ENCODE results near the gene CCDC33. TPM values are rescaled to one million over a fixed set of nuclear protein-coding genes. Genes with fewer than 3 reads are reported as not detected.
A peak's percentile ranks its signal among the peaks of the same experiment; 100 is the strongest.

Gene CCDC33
- not detected for total RNA-seq
- not detected for polyA plus RNA-seq

DNA sequence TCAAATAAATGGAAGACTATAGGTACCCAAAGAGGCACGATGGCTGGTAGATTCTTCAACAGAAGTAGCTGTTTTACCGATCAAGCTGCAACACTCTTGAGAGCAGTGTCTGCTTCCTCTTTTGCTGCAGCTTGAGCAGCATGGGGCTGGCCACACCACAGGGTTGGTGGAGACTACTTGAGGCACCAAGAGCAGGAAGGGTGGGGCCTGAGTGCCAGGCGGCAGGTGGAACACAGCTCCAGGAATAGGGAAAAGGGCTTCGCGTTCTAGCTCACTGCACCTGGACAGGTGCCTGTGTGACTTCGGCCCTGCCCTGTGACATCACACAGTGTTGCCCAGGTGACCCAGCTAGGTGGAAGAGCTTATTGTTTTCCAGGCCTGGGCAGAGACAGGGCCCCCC, at the start of gene CCDC33:
TSS of gene CCDC33 (plus strand) at position 365 of the 400 bp plus-strand sequence. CDS start 394 bp downstream, outside the sequence.
- no peaks in the 10 kb centered on the region for H3K27me3 ChIP-seq (ENCODE audit: control insufficient read depth, insufficient read depth, low read length)
- no peak within 1 kb of the TSS for H3K4me3 ChIP-seq (ENCODE audit: low read depth, low read length)
- ATAC-seq (ENCODE audit: low read depth in 2 of 2) (no peak), DNase-seq (no peak)
- H3K27ac ChIP-seq (ENCODE audit: insufficient read depth, low read length, poor library complexity, severe bottlenecking), result no peak within 1 kb of the TSS
- no peaks in the 10 kb centered on the region for H3K36me3 ChIP-seq (ENCODE audit: control insufficient read depth, insufficient read depth, low read length)
- Mint-ChIP-seq H3K27ac (no peak within 1 kb of the TSS), H3K4me1 (no peaks in the 10 kb centered on the region), H3K27me3 (peaks cover 27% of the 10 kb centered on the region), H3K4me3 (peak within 1 kb of the TSS in 1 of 4 donors; percentile 71), H3K36me3 (no peaks in the 10 kb centered on the region), H3K9me3 (peaks cover 0 to 2% (median 0%) of the 10 kb centered on the region in 7 donors)
- no peaks in the 10 kb centered on the region for H3K4me1 ChIP-seq (ENCODE audit: control insufficient read depth, insufficient read depth, low read length, poor library complexity, severe bottlenecking)
- H3K9me3 ChIP-seq (ENCODE audit: control insufficient read depth in 2 of 2, low read length in 2 of 2), result no peaks in the 10 kb centered on the region

DNA sequence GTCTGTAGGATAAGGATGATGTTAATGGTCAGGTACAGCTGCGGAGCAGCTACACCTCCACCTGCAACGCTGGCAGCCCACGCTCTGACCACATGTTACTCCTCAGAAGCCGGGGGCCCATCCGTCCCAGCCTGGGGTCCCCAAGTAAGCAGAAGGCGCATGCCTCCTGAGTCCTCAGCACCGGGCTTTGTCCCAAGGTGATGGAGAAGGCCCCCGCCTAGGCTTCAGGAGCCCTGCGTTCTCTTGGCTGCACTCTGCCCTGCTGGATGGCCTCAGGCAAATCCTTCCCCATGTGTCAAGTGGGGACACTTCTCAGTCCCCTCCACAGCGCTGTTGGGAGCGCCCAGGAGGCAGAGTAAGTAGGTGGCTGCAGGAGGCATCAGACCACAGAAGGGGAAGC, 47.9 kb upstream of the CCDC33 start:
- Mint-ChIP-seq H3K27ac (no peak overlapping the region), H3K4me3 (no peak overlapping the region), H3K36me3 (no peaks in the 10 kb centered on the region), H3K27me3 (peaks cover 9% of the 10 kb centered on the region), H3K9me3 (no peaks in the 10 kb centered on the region), H3K4me1 (no peaks in the 10 kb centered on the region)
- Histone ChIP-seq H3K36me3 (ENCODE audit: control insufficient read depth, insufficient read depth, low read length) (no peaks in the 10 kb centered on the region), H3K4me1 (ENCODE audit: control insufficient read depth, insufficient read depth, low read length, poor library complexity, severe bottlenecking) (no peaks in the 10 kb centered on the region), H3K9me3 (ENCODE audit: control insufficient read depth in 2 of 2, low read length in 2 of 2) (no peaks in the 10 kb centered on the region), H3K4me3 (ENCODE audit: low read depth, low read length) (no peak overlapping the region), H3K27ac (ENCODE audit: insufficient read depth, low read length, poor library complexity, severe bottlenecking) (no peak overlapping the region), H3K27me3 (ENCODE audit: control insufficient read depth, insufficient read depth, low read length) (no peaks in the 10 kb centered on the region)
- ATAC-seq (ENCODE audit: low read depth in 2 of 2) (no peak), DNase-seq (no peak)

DNA sequence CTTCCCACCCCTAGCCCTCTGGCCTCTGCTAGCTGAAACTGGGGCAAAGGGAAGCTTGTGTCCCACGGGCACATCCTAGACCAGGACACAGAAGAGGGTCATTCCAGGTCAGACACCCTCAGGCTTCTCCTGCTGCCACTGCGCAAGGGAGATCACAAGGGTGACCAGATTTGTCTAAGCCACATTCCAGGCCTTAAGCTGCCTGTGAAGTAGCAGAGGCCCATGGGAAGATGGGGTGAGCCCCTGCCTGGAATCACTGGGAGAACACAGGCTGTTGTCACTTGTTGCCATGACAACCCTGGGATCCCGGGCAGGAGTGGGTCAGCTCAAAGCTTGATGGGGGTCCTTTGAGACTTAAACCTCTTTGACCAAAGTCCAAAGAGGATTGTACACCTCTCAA, 44.3 kb upstream of the CCDC33 start:
- no peaks in the 10 kb centered on the region for H3K9me3 ChIP-seq (ENCODE audit: control insufficient read depth in 2 of 2, low read length in 2 of 2)
- H3K27me3 Mint-ChIP-seq, result peaks cover 5% of the 10 kb centered on the region

DNA sequence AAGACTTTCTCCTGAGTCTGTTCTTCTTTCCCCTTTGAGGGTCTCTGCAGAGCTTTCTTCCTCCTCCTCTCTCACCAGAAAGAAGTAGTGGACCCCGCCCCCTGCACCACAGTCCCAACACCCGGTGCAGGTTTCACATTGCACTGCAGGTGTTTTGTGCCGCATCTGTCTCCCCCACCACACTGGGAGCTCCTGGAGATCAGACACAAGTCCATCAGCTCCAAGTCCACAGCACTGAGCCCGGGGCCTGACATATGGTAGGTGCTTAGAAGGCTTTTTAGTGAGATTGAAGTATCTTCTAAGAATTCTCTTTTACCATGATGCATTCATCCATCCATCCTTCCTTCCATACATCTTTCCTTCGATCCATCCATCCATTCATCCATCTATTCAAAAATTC, 43.4 kb upstream of the CCDC33 start:
- no peaks in the 10 kb centered on the region for H3K4me1 ChIP-seq (ENCODE audit: control insufficient read depth, insufficient read depth, low read length, poor library complexity, severe bottlenecking)
- H3K27ac ChIP-seq (ENCODE audit: insufficient read depth, low read length, poor library complexity, severe bottlenecking), result no peak overlapping the region
- ATAC-seq (ENCODE audit: low read depth in 2 of 2) (no peak), DNase-seq (no peak)
- no peaks in the 10 kb centered on the region for H3K36me3 ChIP-seq (ENCODE audit: control insufficient read depth, insufficient read depth, low read length)
- H3K4me3 ChIP-seq (ENCODE audit: low read depth, low read length), result no peak overlapping the region
- Mint-ChIP-seq H3K27ac (peak overlapping the region in 1 of 3 donors; percentile 74), H3K9me3 (no peaks in the 10 kb centered on the region), H3K36me3 (no peaks in the 10 kb centered on the region), H3K27me3 (peaks cover 5% of the 10 kb centered on the region), H3K4me1 (no peaks in the 10 kb centered on the region), H3K4me3 (no peak overlapping the region)
- H3K9me3 ChIP-seq (ENCODE audit: control insufficient read depth in 2 of 2, low read length in 2 of 2), result no peaks in the 10 kb centered on the region
- no peaks in the 10 kb centered on the region for H3K27me3 ChIP-seq (ENCODE audit: control insufficient read depth, insufficient read depth, low read length)

More for the DNA sequence above, 44.3 kb upstream of the CCDC33 start:
- Histone ChIP-seq H3K27me3 (ENCODE audit: control insufficient read depth, insufficient read depth, low read length) (no peaks in the 10 kb centered on the region), H3K4me3 (ENCODE audit: low read depth, low read length) (no peak overlapping the region), H3K4me1 (ENCODE audit: control insufficient read depth, insufficient read depth, low read length, poor library complexity, severe bottlenecking) (no peaks in the 10 kb centered on the region), H3K36me3 (ENCODE audit: control insufficient read depth, insufficient read depth, low read length) (no peaks in the 10 kb centered on the region), H3K27ac (ENCODE audit: insufficient read depth, low read length, poor library complexity, severe bottlenecking) (no peak overlapping the region)
- ATAC-seq (ENCODE audit: low read depth in 2 of 2) (no peak), DNase-seq (no peak)
- Mint-ChIP-seq H3K4me1 (no peaks in the 10 kb centered on the region), H3K27ac (no peak overlapping the region), H3K4me3 (no peak overlapping the region), H3K9me3 (no peaks in the 10 kb centered on the region), H3K36me3 (no peaks in the 10 kb centered on the region)

DNA sequence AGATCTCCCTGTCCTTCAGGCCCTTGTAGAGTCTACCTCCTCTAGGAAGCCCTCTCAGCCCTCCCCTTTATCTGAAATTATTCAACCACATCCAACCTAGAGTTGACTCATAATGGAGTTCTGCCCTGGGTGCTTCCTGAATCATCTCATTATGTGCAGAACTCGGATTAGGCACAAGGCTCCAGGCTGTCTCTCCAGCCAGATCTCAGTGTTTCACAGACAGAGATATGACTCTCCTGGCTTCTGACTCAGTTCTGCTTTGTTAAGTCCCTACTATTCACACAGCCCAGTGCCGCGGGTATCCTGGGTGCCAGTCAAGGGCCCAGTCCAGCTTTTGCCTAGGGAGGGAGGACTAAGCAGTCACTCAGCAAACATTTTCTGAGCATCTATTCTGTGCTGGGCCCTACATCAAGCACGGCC, 42.8 kb upstream of the CCDC33 start:
- Histone ChIP-seq H3K4me3 (ENCODE audit: low read depth, low read length) (no peak overlapping the region), H3K36me3 (ENCODE audit: control insufficient read depth, insufficient read depth, low read length) (no peaks in the 10 kb centered on the region), H3K9me3 (ENCODE audit: control insufficient read depth in 2 of 2, low read length in 2 of 2) (no peaks in the 10 kb centered on the region), H3K27ac (ENCODE audit: insufficient read depth, low read length, poor library complexity, severe bottlenecking) (no peak overlapping the region), H3K27me3 (ENCODE audit: control insufficient read depth, insufficient read depth, low read length) (no peaks in the 10 kb centered on the region), H3K4me1 (ENCODE audit: control insufficient read depth, insufficient read depth, low read length, poor library complexity, severe bottlenecking) (no peaks in the 10 kb centered on the region)
- Mint-ChIP-seq H3K27ac (peak overlapping the region in 1 of 3 donors; percentile 10), H3K27me3 (peaks cover 5% of the 10 kb centered on the region), H3K36me3 (no peaks in the 10 kb centered on the region), H3K4me3 (no peak overlapping the region), H3K4me1 (no peaks in the 10 kb centered on the region), H3K9me3 (no peaks in the 10 kb centered on the region)
- DNase-seq, result no peak
- ATAC-seq (ENCODE audit: low read depth in 2 of 2), result no peak

DNA sequence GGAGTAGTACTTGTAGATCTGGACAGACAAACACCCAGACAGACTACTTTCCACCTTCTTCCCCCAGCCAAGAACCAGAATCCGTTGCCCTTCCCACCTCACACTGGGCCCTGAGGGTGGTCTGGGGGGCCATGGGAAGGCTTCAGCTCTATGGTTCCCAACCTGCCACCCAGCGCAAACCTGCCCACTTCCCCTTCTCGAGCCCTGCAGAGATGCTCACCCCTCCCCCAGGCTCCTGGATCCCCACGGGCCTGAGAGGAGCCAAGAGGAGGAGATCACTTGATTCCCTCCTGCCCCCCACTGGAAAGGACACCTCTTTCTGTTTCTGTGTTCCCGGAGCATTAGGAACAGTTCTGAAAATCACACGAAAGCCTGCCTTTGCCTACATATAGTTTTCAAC, 42.2 kb upstream of the CCDC33 start:
- Histone ChIP-seq H3K9me3 (ENCODE audit: control insufficient read depth in 2 of 2, low read length in 2 of 2) (no peaks in the 10 kb centered on the region), H3K27me3 (ENCODE audit: control insufficient read depth, insufficient read depth, low read length) (no peaks in the 10 kb centered on the region), H3K4me3 (ENCODE audit: low read depth, low read length) (no peak overlapping the region), H3K36me3 (ENCODE audit: control insufficient read depth, insufficient read depth, low read length) (no peaks in the 10 kb centered on the region), H3K27ac (ENCODE audit: insufficient read depth, low read length, poor library complexity, severe bottlenecking) (no peak overlapping the region), H3K4me1 (ENCODE audit: control insufficient read depth, insufficient read depth, low read length, poor library complexity, severe bottlenecking) (no peaks in the 10 kb centered on the region)
- Mint-ChIP-seq H3K4me3 (no peak overlapping the region), H3K27ac (no peak overlapping the region), H3K27me3 (peaks cover 5% of the 10 kb centered on the region), H3K4me1 (no peaks in the 10 kb centered on the region), H3K9me3 (no peaks in the 10 kb centered on the region), H3K36me3 (no peaks in the 10 kb centered on the region)
- no peak for DNase-seq
- no peak for ATAC-seq (ENCODE audit: low read depth in 2 of 2)

DNA sequence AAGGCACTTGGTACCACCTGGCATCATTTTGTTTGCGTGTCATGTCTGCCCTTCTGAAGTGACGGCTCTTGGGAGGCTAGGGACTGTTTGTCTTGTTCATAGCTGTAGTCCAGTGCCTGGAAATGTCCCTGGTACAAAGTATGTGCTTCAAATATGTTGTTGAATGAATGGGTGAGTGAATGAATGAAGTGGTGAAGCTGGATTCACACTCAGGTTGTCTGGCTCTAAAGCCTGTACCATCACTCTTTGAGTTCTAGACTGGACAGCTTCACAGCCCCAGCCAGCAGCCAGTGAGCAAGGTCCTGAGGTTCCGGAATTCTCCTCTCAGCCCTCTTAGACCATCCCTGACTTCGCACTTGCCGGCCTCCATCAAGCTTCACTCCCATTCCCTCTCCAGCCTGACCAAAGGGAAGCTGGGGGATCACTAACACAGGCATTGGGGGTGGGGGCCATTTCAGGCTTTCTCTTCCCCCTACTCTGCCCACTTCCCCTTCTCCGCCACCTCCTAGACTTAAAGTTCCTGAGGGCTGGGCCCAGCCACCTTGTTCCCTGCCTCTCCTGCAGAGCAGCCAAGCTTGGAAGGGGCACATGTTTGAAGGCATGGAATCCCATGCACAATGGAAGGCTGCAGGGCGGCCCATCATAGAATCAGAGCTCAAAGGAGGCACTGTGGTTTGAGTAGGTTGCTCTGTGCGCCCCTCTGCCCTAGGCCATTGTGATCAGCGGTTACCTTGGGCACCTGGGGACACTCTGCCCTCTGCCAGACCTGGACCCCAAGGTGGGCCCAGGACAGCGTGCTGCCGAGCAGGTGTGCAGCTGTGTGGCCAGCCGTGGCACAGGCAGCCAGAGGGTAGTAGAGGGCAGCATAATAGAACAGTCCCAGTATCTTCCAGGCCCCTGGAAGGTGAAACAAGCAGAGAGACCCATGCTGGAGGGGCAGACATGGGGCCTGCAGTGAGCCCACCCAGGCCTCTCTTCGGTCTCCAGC, 41.3 kb upstream of the CCDC33 start:
- no peak overlapping the region for H3K4me3 ChIP-seq (ENCODE audit: low read depth, low read length)
- DNase-seq (no peak), ATAC-seq (ENCODE audit: low read depth in 2 of 2) (no peak)
- no peaks in the 10 kb centered on the region for H3K9me3 Mint-ChIP-seq
- no peaks in the 10 kb centered on the region for H3K4me1 Mint-ChIP-seq
- H3K36me3 ChIP-seq (ENCODE audit: control insufficient read depth, insufficient read depth, low read length), result no peaks in the 10 kb centered on the region
- no peak overlapping the region for H3K27ac Mint-ChIP-seq
- H3K27me3 Mint-ChIP-seq, result peaks cover 5% of the 10 kb centered on the region
- H3K27ac ChIP-seq (ENCODE audit: insufficient read depth, low read length, poor library complexity, severe bottlenecking), result no peak overlapping the region
- H3K4me1 ChIP-seq (ENCODE audit: control insufficient read depth, insufficient read depth, low read length, poor library complexity, severe bottlenecking), result no peaks in the 10 kb centered on the region
- no peak overlapping the region for H3K4me3 Mint-ChIP-seq
- no peaks in the 10 kb centered on the region for H3K9me3 ChIP-seq (ENCODE audit: control insufficient read depth in 2 of 2, low read length in 2 of 2)
- H3K27me3 ChIP-seq (ENCODE audit: control insufficient read depth, insufficient read depth, low read length), result no peaks in the 10 kb centered on the region
- no peaks in the 10 kb centered on the region for H3K36me3 Mint-ChIP-seq

DNA sequence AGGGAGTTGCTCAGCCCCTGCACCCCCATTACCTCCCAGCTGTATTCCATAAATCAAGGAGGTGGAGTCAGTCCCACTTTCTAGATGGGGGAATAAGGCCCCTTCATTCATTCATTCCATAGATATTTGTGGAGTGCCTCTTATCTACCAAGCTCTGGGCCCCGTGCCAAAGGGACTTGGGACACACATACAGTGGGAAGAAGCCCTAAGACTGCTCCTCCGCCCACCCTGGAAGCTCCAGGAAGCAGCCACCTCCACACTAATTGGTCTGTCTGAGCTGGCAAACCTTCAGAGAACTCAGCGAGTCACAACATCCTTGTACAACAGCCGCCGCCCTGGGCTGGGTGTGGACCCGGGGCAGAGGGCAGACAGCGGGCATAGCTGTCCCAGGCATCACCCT, 40.0 kb upstream of the CCDC33 start:
- H3K36me3 ChIP-seq (ENCODE audit: control insufficient read depth, insufficient read depth, low read length), result no peaks in the 10 kb centered on the region
- no peak overlapping the region for H3K27ac ChIP-seq (ENCODE audit: insufficient read depth, low read length, poor library complexity, severe bottlenecking)
- H3K4me1 ChIP-seq (ENCODE audit: control insufficient read depth, insufficient read depth, low read length, poor library complexity, severe bottlenecking), result no peaks in the 10 kb centered on the region
- no peaks in the 10 kb centered on the region for H3K27me3 ChIP-seq (ENCODE audit: control insufficient read depth, insufficient read depth, low read length)
- H3K27ac Mint-ChIP-seq, result no peak overlapping the region
- DNase-seq (peak in 1 of 3 donors; percentile 2), ATAC-seq (ENCODE audit: low read depth in 2 of 2) (no peak)
- H3K4me1 Mint-ChIP-seq, result no peaks in the 10 kb centered on the region
- no peak overlapping the region for H3K4me3 ChIP-seq (ENCODE audit: low read depth, low read length)
- H3K9me3 Mint-ChIP-seq, result no peaks in the 10 kb centered on the region
- H3K4me3 Mint-ChIP-seq, result no peak overlapping the region
- H3K27me3 Mint-ChIP-seq, result peaks cover 5% of the 10 kb centered on the region
- H3K9me3 ChIP-seq (ENCODE audit: control insufficient read depth in 2 of 2, low read length in 2 of 2), result no peaks in the 10 kb centered on the region
- H3K36me3 Mint-ChIP-seq, result no peaks in the 10 kb centered on the region
